Measurements from ENCODE around the gene AFAP1L1. TPM values are rescaled to one million over a fixed set of nuclear protein-coding genes. Genes with fewer than 3 reads are reported as not detected.

The AFAP1L1 gene
- total RNA-seq, 1 experiment from 2014 or later = 19.6 TPM

DNA sequence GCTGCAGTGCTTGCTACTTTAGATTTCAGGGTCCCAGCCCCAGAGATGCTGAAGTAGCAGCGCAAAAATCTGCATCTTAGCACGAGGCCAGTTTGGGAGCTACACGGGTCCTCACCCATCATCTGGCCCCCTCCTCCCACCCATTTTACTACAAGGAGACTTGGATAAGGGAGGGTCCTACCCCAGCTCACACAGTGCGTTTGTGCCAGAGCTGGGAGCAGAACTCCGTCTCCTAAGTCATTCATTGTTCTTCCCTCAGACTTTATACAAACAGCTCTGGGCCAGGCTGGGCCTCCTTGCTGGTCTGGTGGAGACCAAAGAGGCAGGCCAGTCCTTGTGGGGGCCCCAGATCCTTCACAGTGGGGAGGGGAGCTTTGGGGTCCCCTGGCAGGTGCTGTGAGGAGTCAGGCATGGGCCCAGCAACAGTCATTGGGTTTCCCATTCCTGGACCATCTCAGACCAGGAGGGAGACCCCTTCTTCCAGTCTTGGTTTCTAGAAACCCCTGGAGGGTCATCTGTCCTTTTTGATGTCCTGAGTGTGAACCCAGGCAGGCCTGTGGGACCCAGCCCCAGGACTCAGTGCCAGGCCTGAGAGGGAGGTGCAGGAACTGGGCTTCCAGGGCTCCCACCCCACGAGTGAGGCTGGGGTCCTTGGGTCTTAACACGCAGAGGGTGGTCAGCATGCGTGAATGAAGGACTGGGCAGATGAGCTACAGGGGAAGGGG, 109.8 kb downstream of the AFAP1L1 start:
- Histone ChIP-seq H3K4me3 (ENCODE audit: low read length) (no peak overlapping the region), H3K27ac (ENCODE audit: low read length) (no peak overlapping the region), H3K36me3 (ENCODE audit: low read depth, low read length) (no peaks in the 10 kb centered on the region), H3K27me3 (ENCODE audit: low read length) (no peaks in the 10 kb centered on the region), H3K9ac (ENCODE audit: low read length) (no peak overlapping the region), H3K9me3 (ENCODE audit: low read length) (no peaks in the 10 kb centered on the region), H3K4me2 (ENCODE audit: low read length) (0 out of 2 replicates have a peak overlapping the region, but pooled peaks have one; percentile 17), H3F3A (ENCODE audit: low read length, unreplicated experiment) (no peaks in the 10 kb centered on the region), H3K9me2 (replicated peaks; ENCODE audit: low read length) (no peaks in the 10 kb centered on the region), H3K79me2 (ENCODE audit: low read length) (no peaks in the 10 kb centered on the region), H3K4me1 (ENCODE audit: insufficient read depth, low read length) (no peaks in the 10 kb centered on the region), H2AFZ (ENCODE audit: low read length) (peak overlapping the region; percentile 80), H4K20me1 (ENCODE audit: low read length) (no peaks in the 10 kb centered on the region)
- no TSS peak for BruUV-seq (replicated peaks)
- TF ChIP-seq EZH2 (IDR thresholded peaks at IDR 0.05; ENCODE audit: low read length, unreplicated experiment) (no peak), EZH2phosphoT487 (IDR thresholded peaks at IDR 0.05; ENCODE audit: borderline replicate concordance, low read length) (no peak)
- TF ChIP-seq, protein P1, sequence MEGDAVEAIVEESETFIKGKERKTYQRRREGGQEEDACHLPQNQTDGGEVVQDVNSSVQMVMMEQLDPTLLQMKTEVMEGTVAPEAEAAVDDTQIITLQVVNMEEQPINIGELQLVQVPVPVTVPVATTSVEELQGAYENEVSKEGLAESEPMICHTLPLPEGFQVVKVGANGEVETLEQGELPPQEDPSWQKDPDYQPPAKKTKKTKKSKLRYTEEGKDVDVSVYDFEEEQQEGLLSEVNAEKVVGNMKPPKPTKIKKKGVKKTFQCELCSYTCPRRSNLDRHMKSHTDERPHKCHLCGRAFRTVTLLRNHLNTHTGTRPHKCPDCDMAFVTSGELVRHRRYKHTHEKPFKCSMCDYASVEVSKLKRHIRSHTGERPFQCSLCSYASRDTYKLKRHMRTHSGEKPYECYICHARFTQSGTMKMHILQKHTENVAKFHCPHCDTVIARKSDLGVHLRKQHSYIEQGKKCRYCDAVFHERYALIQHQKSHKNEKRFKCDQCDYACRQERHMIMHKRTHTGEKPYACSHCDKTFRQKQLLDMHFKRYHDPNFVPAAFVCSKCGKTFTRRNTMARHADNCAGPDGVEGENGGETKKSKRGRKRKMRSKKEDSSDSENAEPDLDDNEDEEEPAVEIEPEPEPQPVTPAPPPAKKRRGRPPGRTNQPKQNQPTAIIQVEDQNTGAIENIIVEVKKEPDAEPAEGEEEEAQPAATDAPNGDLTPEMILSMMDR (conservative IDR thresholded peaks at IDR 0.05; ENCODE audit: low read depth, low read length) = no peak
- intact Hi-C loops (cut with micrococcal nuclease) = no loop called here
- CTCF ChIA-PET = interaction anchor here (0.6 to 1.1 kb wide), 3 partner anchors 35 to 184 kb away, joined by 3 to 9 read pairs (median 3); no protein-coding TSS in a partner anchor
- peak; percentile 35 for ATAC-seq
- DNase-seq = no peak
- POLR2A ChIA-PET (ENCODE audit: unreplicated experiment) = no interaction called here

DNA sequence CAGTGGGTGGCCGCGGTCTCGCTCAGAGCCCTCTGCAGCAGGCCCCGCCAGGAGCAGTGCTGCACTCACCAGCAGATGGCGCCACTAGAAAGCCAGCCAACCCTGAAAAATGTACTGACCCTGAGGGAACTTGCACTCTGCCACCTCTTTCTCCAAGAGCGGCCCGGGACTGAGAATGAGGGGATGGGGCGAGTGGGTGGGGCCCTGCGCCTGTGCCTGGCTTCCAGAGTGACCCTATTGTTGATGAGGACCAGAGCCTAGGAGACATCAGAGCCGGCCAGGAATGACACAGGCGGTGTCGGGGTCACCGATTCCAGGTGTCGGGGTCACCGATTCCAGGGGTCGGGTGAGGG, 110.3 kb downstream of the AFAP1L1 start:
- H3K9me3 ChIP-seq (ENCODE audit: low read length) = no peaks in the 10 kb centered on the region
- intact Hi-C loops (cut with micrococcal nuclease) = loop anchor here (1.0 to 2.0 kb wide), 3 partner anchors 49 to 237 kb away; no protein-coding TSS in a partner anchor
- ChIA-PET POLR2A (ENCODE audit: unreplicated experiment) (interaction anchor here (0.8 kb wide), 1 partner anchor 20 kb away, joined by 4 read pairs; no protein-coding TSS in a partner anchor), CTCF (interaction anchor here (1.0 to 1.1 kb wide), 4 partner anchors 53 to 183 kb away, joined by 3 to 6 read pairs (median 4); no protein-coding TSS in a partner anchor)
- no peaks in the 10 kb centered on the region for H3F3A ChIP-seq (ENCODE audit: low read length, unreplicated experiment)
- H2AFZ ChIP-seq (ENCODE audit: low read length) = peak overlapping the region; percentile 80
- no peak overlapping the region for H3K9ac ChIP-seq (ENCODE audit: low read length)
- peak; percentile 98 for ATAC-seq
- no peaks in the 10 kb centered on the region for H3K4me1 ChIP-seq (ENCODE audit: insufficient read depth, low read length)
- no TSS peak for BruUV-seq (replicated peaks)
- H3K9me2 ChIP-seq (replicated peaks; ENCODE audit: low read length) = no peaks in the 10 kb centered on the region
- no peaks in the 10 kb centered on the region for H4K20me1 ChIP-seq (ENCODE audit: low read length)
- no peak overlapping the region for H3K4me3 ChIP-seq (ENCODE audit: low read length)
- H3K79me2 ChIP-seq (ENCODE audit: low read length) = no peaks in the 10 kb centered on the region
- TF ChIP-seq, protein P1 (conservative IDR thresholded peaks at IDR 0.05; ENCODE audit: low read depth, low read length) = peak; percentile 99
- no peak for TF ChIP-seq EZH2phosphoT487 (IDR thresholded peaks at IDR 0.05; ENCODE audit: borderline replicate concordance, low read length)
- TF ChIP-seq EZH2 (IDR thresholded peaks at IDR 0.05; ENCODE audit: low read length, unreplicated experiment) = no peak
- no peaks in the 10 kb centered on the region for H3K36me3 ChIP-seq (ENCODE audit: low read depth, low read length)
- H3K27me3 ChIP-seq (ENCODE audit: low read length) = no peaks in the 10 kb centered on the region
- H3K4me2 ChIP-seq (ENCODE audit: low read length) = 0 out of 2 replicates have a peak overlapping the region, but pooled peaks have one; percentile 17
- H3K27ac ChIP-seq (ENCODE audit: low read length) = no peak overlapping the region
- DNase-seq = peak; percentile 89
